ENCODE data around the gene PRKAG2.

- no peak for TF ChIP-seq CTCF (IDR thresholded peaks at IDR 0.05; ENCODE audit: low read length)
- no peak for TF ChIP-seq EZH2 (IDR thresholded peaks at IDR 0.05; ENCODE audit: borderline replicate concordance, low read length)
Measured at GRCh38 chr7:151517601-151518104, 359.3 kb downstream of the PRKAG2 start.

Data from OCI-LY1 (cell line).